ENCODE measurements around the gene ZFP28.

The ZFP28 gene

DNA sequence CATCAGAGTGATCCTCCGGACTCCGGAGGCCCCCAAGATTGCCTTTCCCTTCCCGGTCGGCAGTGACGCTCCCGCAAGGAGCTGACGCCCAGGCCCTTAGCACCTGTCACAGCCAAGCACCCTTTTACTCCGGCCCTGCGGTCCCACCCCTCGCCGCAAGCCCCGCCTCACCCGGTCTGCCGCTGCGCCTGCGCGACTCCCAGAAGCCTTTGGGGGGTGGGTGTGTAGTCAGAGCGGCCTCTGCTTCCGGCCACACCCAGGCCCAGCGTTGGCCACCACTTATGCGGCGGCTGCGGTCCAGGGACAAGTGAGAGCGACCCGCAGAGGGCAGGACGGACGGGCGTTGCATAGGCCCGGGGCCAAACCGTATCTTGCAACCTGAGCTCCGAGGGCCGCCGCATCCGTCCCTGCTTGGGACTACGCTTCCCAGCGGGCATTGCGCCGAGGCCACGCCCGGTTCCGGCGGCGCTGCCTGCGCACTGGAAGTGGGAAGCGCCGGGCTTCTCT is 441 bp upstream of the ZFP28 start (continued):
- TF ChIP-seq ZFHX2 (tag by site-specific recombination; conservative IDR thresholded peaks at IDR 0.05), result peak; percentile 65
- no peak for TF ChIP-seq ZNF324 (tag by site-specific recombination; IDR thresholded peaks at IDR 0.05)
- TF ChIP-seq ZBTB17 (tag by site-specific recombination; IDR thresholded peaks at IDR 0.05), result peak; percentile 37; the same call in 1 of the 2 replicates
- TF ChIP-seq GLIS1 (tag by site-specific recombination; IDR thresholded peaks at IDR 0.05), result peak; percentile 28
- TF ChIP-seq ZNF777 (tag by site-specific recombination; IDR thresholded peaks at IDR 0.05; ENCODE audit: borderline replicate concordance), result no peak
- TF ChIP-seq, protein P1, sequence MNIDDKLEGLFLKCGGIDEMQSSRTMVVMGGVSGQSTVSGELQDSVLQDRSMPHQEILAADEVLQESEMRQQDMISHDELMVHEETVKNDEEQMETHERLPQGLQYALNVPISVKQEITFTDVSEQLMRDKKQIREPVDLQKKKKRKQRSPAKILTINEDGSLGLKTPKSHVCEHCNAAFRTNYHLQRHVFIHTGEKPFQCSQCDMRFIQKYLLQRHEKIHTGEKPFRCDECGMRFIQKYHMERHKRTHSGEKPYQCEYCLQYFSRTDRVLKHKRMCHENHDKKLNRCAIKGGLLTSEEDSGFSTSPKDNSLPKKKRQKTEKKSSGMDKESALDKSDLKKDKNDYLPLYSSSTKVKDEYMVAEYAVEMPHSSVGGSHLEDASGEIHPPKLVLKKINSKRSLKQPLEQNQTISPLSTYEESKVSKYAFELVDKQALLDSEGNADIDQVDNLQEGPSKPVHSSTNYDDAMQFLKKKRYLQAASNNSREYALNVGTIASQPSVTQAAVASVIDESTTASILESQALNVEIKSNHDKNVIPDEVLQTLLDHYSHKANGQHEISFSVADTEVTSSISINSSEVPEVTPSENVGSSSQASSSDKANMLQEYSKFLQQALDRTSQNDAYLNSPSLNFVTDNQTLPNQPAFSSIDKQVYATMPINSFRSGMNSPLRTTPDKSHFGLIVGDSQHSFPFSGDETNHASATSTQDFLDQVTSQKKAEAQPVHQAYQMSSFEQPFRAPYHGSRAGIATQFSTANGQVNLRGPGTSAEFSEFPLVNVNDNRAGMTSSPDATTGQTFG (tag by site-specific recombination; IDR thresholded peaks at IDR 0.05; ENCODE audit: borderline replicate concordance), result no peak
- no peak for TF ChIP-seq ZNF223 (tag by site-specific recombination; IDR thresholded peaks at IDR 0.05)
- no peak for TF ChIP-seq GLI4 (tag by site-specific recombination; IDR thresholded peaks at IDR 0.05)
- TF ChIP-seq ZXDB (tag by site-specific recombination; IDR thresholded peaks at IDR 0.05), result peak; percentile 63
- peak; percentile 33; the same call in 1 of the 2 replicates for TF ChIP-seq SCRT2 (tag by site-specific recombination; IDR thresholded peaks at IDR 0.05)
- no peak for TF ChIP-seq ZFP37 (tag by site-specific recombination; IDR thresholded peaks at IDR 0.05)
- no peak for TF ChIP-seq ZNF121 (tag by site-specific recombination; IDR thresholded peaks at IDR 0.05)
- no peak for TF ChIP-seq ZNF157 (tag by site-specific recombination; IDR thresholded peaks at IDR 0.05)
- TF ChIP-seq, protein P2, sequence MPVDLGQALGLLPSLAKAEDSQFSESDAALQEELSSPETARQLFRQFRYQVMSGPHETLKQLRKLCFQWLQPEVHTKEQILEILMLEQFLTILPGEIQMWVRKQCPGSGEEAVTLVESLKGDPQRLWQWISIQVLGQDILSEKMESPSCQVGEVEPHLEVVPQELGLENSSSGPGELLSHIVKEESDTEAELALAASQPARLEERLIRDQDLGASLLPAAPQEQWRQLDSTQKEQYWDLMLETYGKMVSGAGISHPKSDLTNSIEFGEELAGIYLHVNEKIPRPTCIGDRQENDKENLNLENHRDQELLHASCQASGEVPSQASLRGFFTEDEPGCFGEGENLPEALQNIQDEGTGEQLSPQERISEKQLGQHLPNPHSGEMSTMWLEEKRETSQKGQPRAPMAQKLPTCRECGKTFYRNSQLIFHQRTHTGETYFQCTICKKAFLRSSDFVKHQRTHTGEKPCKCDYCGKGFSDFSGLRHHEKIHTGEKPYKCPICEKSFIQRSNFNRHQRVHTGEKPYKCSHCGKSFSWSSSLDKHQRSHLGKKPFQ (tag by site-specific recombination; IDR thresholded peaks at IDR 0.05), result no peak

DNA sequence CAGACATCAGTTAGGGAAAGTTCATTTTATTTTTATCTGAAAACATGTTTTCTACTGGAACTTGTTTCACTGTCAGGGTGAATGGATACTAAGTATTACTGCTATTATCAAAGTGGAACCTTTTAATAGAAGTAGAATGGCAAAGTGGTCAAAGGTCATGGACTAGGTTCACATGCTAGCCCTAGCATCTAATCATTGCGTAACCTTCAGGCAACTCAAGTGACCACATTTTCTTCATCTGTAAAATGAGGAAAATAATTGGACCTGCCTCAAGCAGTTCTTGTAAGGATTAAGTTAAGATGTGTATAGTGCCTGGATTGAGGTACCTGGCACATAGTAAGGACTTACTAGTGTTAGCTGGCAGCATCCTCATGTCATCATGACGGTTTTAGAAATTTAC is 5.0 kb downstream of the ZFP28 start:
- peaks cover 27 to 84% of the 10 kb centered on the region in 2 experiments for H3K36me3 ChIP-seq (ENCODE audit: control insufficient read depth in 2 of 2, insufficient read depth in 1 of 2, low read length in 2 of 2)
- CTCF ChIA-PET, result no interaction called here
- H3K9me3 ChIP-seq (ENCODE audit: control insufficient read depth, insufficient read depth, low read depth, low read length), result peaks cover 5% of the 10 kb centered on the region

GRCh38 chr19:56547535-56547934 is 8.8 kb downstream of the ZFP28 start:
- no peaks in the 10 kb centered on the region for H3K4me1 ChIP-seq (ENCODE audit: control insufficient read depth, insufficient read depth, low read length)
- peaks cover 44 to 87% of the 10 kb centered on the region in 2 experiments for H3K36me3 ChIP-seq (ENCODE audit: control insufficient read depth in 2 of 2, insufficient read depth in 1 of 2, low read length in 2 of 2)
- ChIA-PET CTCF (no interaction called here), POLR2A (no interaction called here)
- H3K4me3 ChIP-seq (ENCODE audit: low read depth, low read length), result no peak overlapping the region
- H3K27ac ChIP-seq (ENCODE audit: extremely low read depth, low read depth, low read length), result no peak overlapping the region
- peaks cover 3% of the 10 kb centered on the region for H3K9me3 ChIP-seq (ENCODE audit: control insufficient read depth, insufficient read depth, low read depth, low read length)
- no peak for TF ChIP-seq ZNF112 (tag by site-specific recombination; IDR thresholded peaks at IDR 0.05)
- TF ChIP-seq, protein P3, sequence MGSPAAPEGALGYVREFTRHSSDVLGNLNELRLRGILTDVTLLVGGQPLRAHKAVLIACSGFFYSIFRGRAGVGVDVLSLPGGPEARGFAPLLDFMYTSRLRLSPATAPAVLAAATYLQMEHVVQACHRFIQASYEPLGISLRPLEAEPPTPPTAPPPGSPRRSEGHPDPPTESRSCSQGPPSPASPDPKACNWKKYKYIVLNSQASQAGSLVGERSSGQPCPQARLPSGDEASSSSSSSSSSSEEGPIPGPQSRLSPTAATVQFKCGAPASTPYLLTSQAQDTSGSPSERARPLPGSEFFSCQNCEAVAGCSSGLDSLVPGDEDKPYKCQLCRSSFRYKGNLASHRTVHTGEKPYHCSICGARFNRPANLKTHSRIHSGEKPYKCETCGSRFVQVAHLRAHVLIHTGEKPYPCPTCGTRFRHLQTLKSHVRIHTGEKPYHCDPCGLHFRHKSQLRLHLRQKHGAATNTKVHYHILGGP (tag by site-specific recombination; IDR thresholded peaks at IDR 0.05), result no peak
- TF ChIP-seq, protein P4, sequence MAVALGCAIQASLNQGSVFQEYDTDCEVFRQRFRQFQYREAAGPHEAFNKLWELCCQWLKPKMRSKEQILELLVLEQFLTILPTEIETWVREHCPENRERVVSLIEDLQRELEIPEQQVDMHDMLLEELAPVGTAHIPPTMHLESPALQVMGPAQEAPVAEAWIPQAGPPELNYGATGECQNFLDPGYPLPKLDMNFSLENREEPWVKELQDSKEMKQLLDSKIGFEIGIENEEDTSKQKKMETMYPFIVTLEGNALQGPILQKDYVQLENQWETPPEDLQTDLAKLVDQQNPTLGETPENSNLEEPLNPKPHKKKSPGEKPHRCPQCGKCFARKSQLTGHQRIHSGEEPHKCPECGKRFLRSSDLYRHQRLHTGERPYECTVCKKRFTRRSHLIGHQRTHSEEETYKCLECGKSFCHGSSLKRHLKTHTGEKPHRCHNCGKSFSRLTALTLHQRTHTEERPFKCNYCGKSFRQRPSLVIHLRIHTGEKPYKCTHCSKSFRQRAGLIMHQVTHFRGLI (tag by site-specific recombination; IDR thresholded peaks at IDR 0.05), result no peak

More for the DNA sequence above, 5.0 kb downstream of the ZFP28 start:
- POLR2A ChIA-PET, result no interaction called here
- no peak overlapping the region for H3K27ac ChIP-seq (ENCODE audit: extremely low read depth, low read depth, low read length)
- 0 out of 2 replicates have a peak, but pooled peaks cover 4% of the 10 kb centered on the region for H3K4me1 ChIP-seq (ENCODE audit: control insufficient read depth, insufficient read depth, low read length)
- no peak for TF ChIP-seq ZNF514 (tag by site-specific recombination; IDR thresholded peaks at IDR 0.05)
- TF ChIP-seq ZNF132 (tag by site-specific recombination; IDR thresholded peaks at IDR 0.05; ENCODE audit: borderline replicate concordance), result no peak
- TF ChIP-seq ZNF510 (tag by site-specific recombination; IDR thresholded peaks at IDR 0.05; ENCODE audit: insufficient replicate concordance), result no peak
- TF ChIP-seq KLF10 (tag by site-specific recombination; IDR thresholded peaks at IDR 0.05), result no peak
- no peak overlapping the region for H3K4me3 ChIP-seq (ENCODE audit: low read depth, low read length)

Data from HEK293 (cell line).